Raji (cell line): Measurements from ENCODE around the gene RNF169.

Experiments
- POLR2A ChIP-seq: IDR thresholded peaks from 2 replicates; pipeline ENCODE4 v1.6.1; 2011; ENCODE audit warnings: low read depth, low read length, control low read depth; ENCODE audit not compliant: insufficient read depth

RNF169 gene

GRCh38 chr11:74824285-74824982, 75.8 kb downstream of the RNF169 start:
- TF ChIP-seq POLR2A: no peak

GRCh38 chr11:74826901-74827300, 78.3 kb downstream of the RNF169 start:
- no peak for TF ChIP-seq POLR2A

- no peak for TF ChIP-seq POLR2A
Observed at GRCh38 chr11:74837191-74837590, 88.5 kb downstream of the RNF169 start.

- no peak for TF ChIP-seq POLR2A
Observed at GRCh38 chr11:74838188-74838587, 89.5 kb downstream of the RNF169 start.

GRCh38 chr11:74839446-74839845, 90.8 kb downstream of the RNF169 start:
- TF ChIP-seq POLR2A: no peak

- TF ChIP-seq POLR2A: no peak
Observed at GRCh38 chr11:74839971-74840370, 91.3 kb downstream of the RNF169 start.

- no peak for TF ChIP-seq POLR2A
Observed at GRCh38 chr11:74840486-74840885, 91.8 kb downstream of the RNF169 start.

- TF ChIP-seq POLR2A: no peak
Observed at GRCh38 chr11:74842967-74843366, 94.3 kb downstream of the RNF169 start.

GRCh38 chr11:74844072-74844471, 95.4 kb downstream of the RNF169 start:
- TF ChIP-seq POLR2A: no peak

- no peak for TF ChIP-seq POLR2A
Observed at GRCh38 chr11:74844865-74845264, 96.2 kb downstream of the RNF169 start.

- TF ChIP-seq POLR2A: no peak
Observed at GRCh38 chr11:74845978-74846517, 97.4 kb downstream of the RNF169 start.

- TF ChIP-seq POLR2A: no peak
Observed at GRCh38 chr11:74846770-74847169, 98.1 kb downstream of the RNF169 start.

GRCh38 chr11:74847395-74847794, 98.7 kb downstream of the RNF169 start:
- TF ChIP-seq POLR2A: no peak

GRCh38 chr11:74847895-74848294, 99.2 kb downstream of the RNF169 start:
- TF ChIP-seq POLR2A: no peak

- TF ChIP-seq POLR2A: no peak
Observed at GRCh38 chr11:74849525-74850391, 101.1 kb downstream of the RNF169 start.

GRCh38 chr11:74853223-74853622, 104.6 kb downstream of the RNF169 start:
- no peak for TF ChIP-seq POLR2A
